Adrenal gland (tissue), 5 donors: ENCODE data around the gene ZC3H8.

ENCODE experiments used
- POLR2A ChIP-seq, 2 donors: fragments of 450-650 bp; IDR thresholded peaks; one replicate each; pipeline ENCODE4 v1.6.1; 2017; ENCODE audit warnings: antibody characterized with exemption in 2 of 2, mild to moderate bottlenecking in 2 of 2, moderate library complexity in 1 of 2
- TF ChIP-seq, protein P1 (sequence below), 6 experiments: fragments of 450-650 bp in 4 of 6; fragments of 200-600 bp in 2 of 6; sonication (generic) in 1 of 6; IDR thresholded peaks; 1 replicate in 5 of 6; 2 replicates in 1 of 6; pipeline versions ENCODE4 v1.5.1 to v1.8.0; 2016 to 2021; ENCODE audit warnings: antibody characterized with exemption in 6 of 6, mild to moderate bottlenecking in 2 of 6, moderate library complexity in 1 of 6
- donor health status: DM: no; HTN: no; CAD: no.

DNA sequence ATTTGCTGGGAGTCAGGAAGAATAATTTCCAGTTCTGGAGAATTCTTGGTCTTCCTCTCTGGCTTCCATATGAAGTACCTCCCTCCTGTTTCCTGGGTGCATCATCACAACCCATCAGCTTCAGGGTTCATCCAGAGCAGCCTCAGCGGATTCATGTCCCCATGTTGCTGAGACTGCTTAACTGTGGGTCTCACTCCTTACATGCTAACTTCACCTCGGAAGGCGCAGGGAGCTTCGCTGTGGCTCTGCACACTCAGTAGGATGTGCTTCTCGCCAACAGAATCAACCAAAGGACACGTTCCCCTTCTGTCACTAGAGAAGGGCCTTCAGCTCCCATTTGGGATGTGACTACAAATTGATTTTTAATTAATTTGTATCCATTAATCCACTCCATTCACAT, 92.5 kb downstream of the ZC3H8 start:
- TF ChIP-seq, protein P1, sequence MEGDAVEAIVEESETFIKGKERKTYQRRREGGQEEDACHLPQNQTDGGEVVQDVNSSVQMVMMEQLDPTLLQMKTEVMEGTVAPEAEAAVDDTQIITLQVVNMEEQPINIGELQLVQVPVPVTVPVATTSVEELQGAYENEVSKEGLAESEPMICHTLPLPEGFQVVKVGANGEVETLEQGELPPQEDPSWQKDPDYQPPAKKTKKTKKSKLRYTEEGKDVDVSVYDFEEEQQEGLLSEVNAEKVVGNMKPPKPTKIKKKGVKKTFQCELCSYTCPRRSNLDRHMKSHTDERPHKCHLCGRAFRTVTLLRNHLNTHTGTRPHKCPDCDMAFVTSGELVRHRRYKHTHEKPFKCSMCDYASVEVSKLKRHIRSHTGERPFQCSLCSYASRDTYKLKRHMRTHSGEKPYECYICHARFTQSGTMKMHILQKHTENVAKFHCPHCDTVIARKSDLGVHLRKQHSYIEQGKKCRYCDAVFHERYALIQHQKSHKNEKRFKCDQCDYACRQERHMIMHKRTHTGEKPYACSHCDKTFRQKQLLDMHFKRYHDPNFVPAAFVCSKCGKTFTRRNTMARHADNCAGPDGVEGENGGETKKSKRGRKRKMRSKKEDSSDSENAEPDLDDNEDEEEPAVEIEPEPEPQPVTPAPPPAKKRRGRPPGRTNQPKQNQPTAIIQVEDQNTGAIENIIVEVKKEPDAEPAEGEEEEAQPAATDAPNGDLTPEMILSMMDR (IDR thresholded peaks at IDR 0.05), result no peak
- no peak for TF ChIP-seq POLR2A (IDR thresholded peaks at IDR 0.05)
